Measurements from ENCODE around the gene ADAMTSL1.

Gene ADAMTSL1

GRCh38 chr9:18698992-18699391 lies 225.0 kb downstream of the ADAMTSL1 start:
- H3K4me3 ChIP-seq (ENCODE audit: low read length): no peak overlapping the region
- DNase-seq (ENCODE audit: low read depth): no peak
- TF ChIP-seq CTCF (conservative IDR thresholded peaks at IDR 0.05; ENCODE audit: low read depth, low read length): no peak

GRCh38 chr9:18699764-18700163 lies 225.8 kb downstream of the ADAMTSL1 start:
- no peak for TF ChIP-seq CTCF (conservative IDR thresholded peaks at IDR 0.05; ENCODE audit: low read depth, low read length)
- no peak for DNase-seq (ENCODE audit: low read depth)
- H3K4me3 ChIP-seq (ENCODE audit: low read length): no peak overlapping the region

- no peak for TF ChIP-seq CTCF (conservative IDR thresholded peaks at IDR 0.05; ENCODE audit: low read depth, low read length)
- no peak overlapping the region for H3K4me3 ChIP-seq (ENCODE audit: low read length)
- DNase-seq (ENCODE audit: low read depth): no peak
Observed at GRCh38 chr9:18700714-18701113, 226.8 kb downstream of the ADAMTSL1 start.

- no peak for TF ChIP-seq CTCF (conservative IDR thresholded peaks at IDR 0.05; ENCODE audit: low read depth, low read length)
- no peak for DNase-seq (ENCODE audit: low read depth)
- no peak overlapping the region for H3K4me3 ChIP-seq (ENCODE audit: low read length)
Observed at GRCh38 chr9:18703151-18703900, 229.4 kb downstream of the ADAMTSL1 start.

GRCh38 chr9:18703901-18704379 lies 230.0 kb downstream of the ADAMTSL1 start:
- no peak for TF ChIP-seq CTCF (conservative IDR thresholded peaks at IDR 0.05; ENCODE audit: low read depth, low read length)
- DNase-seq (ENCODE audit: low read depth): no peak
- no peak overlapping the region for H3K4me3 ChIP-seq (ENCODE audit: low read length)

- DNase-seq (ENCODE audit: low read depth): no peak
- no peak for TF ChIP-seq CTCF (conservative IDR thresholded peaks at IDR 0.05; ENCODE audit: low read depth, low read length)
- H3K4me3 ChIP-seq (ENCODE audit: low read length): no peak overlapping the region
Observed at GRCh38 chr9:18705796-18706392, 231.9 kb downstream of the ADAMTSL1 start.

GRCh38 chr9:18706648-18707047 lies 232.7 kb downstream of the ADAMTSL1 start:
- DNase-seq (ENCODE audit: low read depth): no peak
- TF ChIP-seq CTCF (conservative IDR thresholded peaks at IDR 0.05; ENCODE audit: low read depth, low read length): no peak
- no peak overlapping the region for H3K4me3 ChIP-seq (ENCODE audit: low read length)
